ENCODE measurements around the gene GRIK2.

Gene GRIK2

GRCh38 chr6:101784094-101784493, 390.6 kb downstream of the GRIK2 start:
- DNase-seq (ENCODE audit: low spot score), result no peak

GRCh38 chr6:101799531-101799930, 406.0 kb downstream of the GRIK2 start:
- no peak for DNase-seq (ENCODE audit: low spot score)

- DNase-seq (ENCODE audit: low spot score), result no peak
Measured at GRCh38 chr6:101800598-101800997, 407.1 kb downstream of the GRIK2 start.

GRCh38 chr6:101803136-101803535, 409.6 kb downstream of the GRIK2 start:
- DNase-seq (ENCODE audit: low spot score), result no peak

- DNase-seq (ENCODE audit: low spot score), result no peak
Measured at GRCh38 chr6:101806241-101806640, 412.7 kb downstream of the GRIK2 start.

- DNase-seq (ENCODE audit: low spot score), result no peak
Measured at GRCh38 chr6:101811108-101811507, 417.6 kb downstream of the GRIK2 start.

- no peak for DNase-seq (ENCODE audit: low spot score)
Measured at GRCh38 chr6:101816716-101817115, 423.2 kb downstream of the GRIK2 start.

- no peak for DNase-seq (ENCODE audit: low spot score)
Measured at GRCh38 chr6:101818051-101818450, 424.5 kb downstream of the GRIK2 start.

GRCh38 chr6:101824551-101825345, 431.2 kb downstream of the GRIK2 start:
- no peak for DNase-seq (ENCODE audit: low spot score)

- DNase-seq (ENCODE audit: low spot score), result no peak
Measured at GRCh38 chr6:101826269-101826668, 432.8 kb downstream of the GRIK2 start.

GRCh38 chr6:101826678-101827077, 433.2 kb downstream of the GRIK2 start:
- no peak for DNase-seq (ENCODE audit: low spot score)

- no peak for DNase-seq (ENCODE audit: low spot score)
Measured at GRCh38 chr6:101830501-101831031, 437.1 kb downstream of the GRIK2 start.

GRCh38 chr6:101832371-101832770, 438.9 kb downstream of the GRIK2 start:
- no peak for DNase-seq (ENCODE audit: low spot score)

GRCh38 chr6:101840100-101840499, 446.6 kb downstream of the GRIK2 start:
- DNase-seq (ENCODE audit: low spot score), result no peak

- no peak for DNase-seq (ENCODE audit: low spot score)
Measured at GRCh38 chr6:101845172-101845571, 451.7 kb downstream of the GRIK2 start.

GRCh38 chr6:101845621-101846020, 452.1 kb downstream of the GRIK2 start:
- DNase-seq (ENCODE audit: low spot score), result no peak

- DNase-seq (ENCODE audit: low spot score), result no peak
Measured at GRCh38 chr6:101847690-101848089, 454.2 kb downstream of the GRIK2 start.

- no peak for DNase-seq (ENCODE audit: low spot score)
Measured at GRCh38 chr6:101851911-101852310, 458.4 kb downstream of the GRIK2 start.

GRCh38 chr6:101853231-101854085, 459.9 kb downstream of the GRIK2 start:
- DNase-seq (ENCODE audit: low spot score), result no peak

- DNase-seq (ENCODE audit: low spot score), result no peak
Measured at GRCh38 chr6:101876431-101876830, 482.9 kb downstream of the GRIK2 start.

GRCh38 chr6:101878554-101879276, 485.2 kb downstream of the GRIK2 start:
- DNase-seq (ENCODE audit: low spot score), result no peak

- no peak for DNase-seq (ENCODE audit: low spot score)
Measured at GRCh38 chr6:101879782-101880181, 486.3 kb downstream of the GRIK2 start.

Measured in left forelimb (tissue), 1 donor.